H1 (cell line): ENCODE measurements around the gene PRSS22. TPM values are rescaled to one million over a fixed set of nuclear protein-coding genes. Genes with fewer than 3 reads are reported as not detected.

Experiments
- CTCF ChIA-PET: fragments of 300-600 bp; sonication (Branson Sonifier 250); formaldehyde crosslinking; loops from one replicate; lab custom pipeline; 2021; ENCODE audit not compliant: partially characterized antibody; lab: Charles Lee
- POLR2A ChIA-PET: fragments of 300-600 bp; sonication (Branson Sonifier 250); formaldehyde crosslinking; loops from one replicate; lab custom pipeline; 2021; ENCODE audit warnings: inconsistent platforms; ENCODE audit not compliant: partially characterized antibody; lab: Charles Lee
- DNase-seq, 2 experiments: peaks; one replicate each; pipeline versions ENCODE4 v3.0.0 to v3.0.0-alpha.2; 2010 to 2022; ENCODE audit warnings: low spot score in 2 of 2, low read depth in 1 of 2, mixed read lengths in 1 of 2
- FAIRE-seq: peaks from 2 replicates; lab custom pipeline; 2011; peaks lifted over from hg19 to GRCh38; lab: Jason Lieb, UNC
- H2AFZ ChIP-seq: 2 replicates; pipeline ENCODE4 v1.8.1; 2012; ENCODE audit warnings: low read length, inconsistent platforms
- H2AK5ac ChIP-seq: 2 replicates; pipeline ENCODE4 v1.6.1; 2013; ENCODE audit warnings: low read depth, low read length
- H2BK120ac ChIP-seq: replicated peaks from 2 replicates; pipeline ENCODE3; 2013; ENCODE audit warnings: low read depth, low read length, inconsistent platforms
- H2BK12ac ChIP-seq: 2 replicates; pipeline ENCODE4 v1.6.1; 2013; ENCODE audit warnings: low read depth, low read length
- H2BK15ac ChIP-seq: 2 replicates; pipeline ENCODE4 v1.6.1; 2013; ENCODE audit warnings: low read length
- H2BK20ac ChIP-seq: 2 replicates; pipeline ENCODE4 v1.6.1; 2013; ENCODE audit warnings: low read length
- H2BK5ac ChIP-seq: 2 replicates; pipeline ENCODE4 v1.6.1; 2013; ENCODE audit warnings: low read depth, low read length
- H3K14ac ChIP-seq: 2 replicates; pipeline ENCODE4 v1.6.1; 2013; ENCODE audit warnings: inconsistent platforms; ENCODE audit not compliant: insufficient read length
- H3K18ac ChIP-seq: 2 replicates; pipeline ENCODE4 v1.6.1; 2013; ENCODE audit warnings: low read length; ENCODE audit errors: extremely low read depth
- H3K23ac ChIP-seq: 2 replicates; pipeline ENCODE4 v1.6.1; 2013; ENCODE audit warnings: inconsistent platforms; ENCODE audit not compliant: insufficient read length
- H3K23me2 ChIP-seq: 2 replicates; pipeline ENCODE4 v1.6.1; 2013; ENCODE audit warnings: low read depth, low read length
- H3K27ac ChIP-seq: 2 replicates; pipeline ENCODE4 v1.6.1; 2011; ENCODE audit warnings: low read depth, low read length, inconsistent platforms
- H3K27me3 ChIP-seq, 4 experiments: replicated peaks in 1 of 4; 1 replicate in 1 of 4; 2 replicates in 3 of 4; pipeline versions ENCODE4 v1.6.1 to v1.8.1; 2011 to 2013; ENCODE audit warnings: low read length in 3 of 4, mild to moderate bottlenecking in 3 of 4, inconsistent platforms in 2 of 4, mixed read lengths in 2 of 4, moderate library complexity in 1 of 4; ENCODE audit not compliant: control insufficient read depth in 3 of 4, insufficient read depth in 3 of 4; ENCODE audit errors: extremely low read depth in 1 of 4
- H3K36me3 ChIP-seq, 4 experiments: 2 replicates each; pipeline versions ENCODE4 v1.6.1 to v1.8.1; 2011 to 2013; ENCODE audit warnings: mild to moderate bottlenecking in 4 of 4, low read length in 3 of 4, moderate library complexity in 2 of 4, control low read depth in 1 of 4, inconsistent platforms in 1 of 4; ENCODE audit not compliant: insufficient read depth in 4 of 4, control insufficient read depth in 2 of 4
- H3K4ac ChIP-seq: replicated peaks from 2 replicates; pipeline ENCODE3; 2013; ENCODE audit warnings: low read length, low read depth, mixed read lengths, inconsistent platforms; ENCODE audit not compliant: insufficient read length
- H3K4me1 ChIP-seq, 4 experiments: replicated peaks in 1 of 4; 1 replicate in 1 of 4; 2 replicates in 3 of 4; pipeline versions ENCODE4 v1.6.1 to v1.8.1; 2011 to 2013; ENCODE audit warnings: low read length in 3 of 4, inconsistent platforms in 2 of 4, mixed read lengths in 1 of 4; ENCODE audit not compliant: insufficient read depth in 4 of 4, control insufficient read depth in 3 of 4
- H3K4me2 ChIP-seq, 2 experiments: 2 replicates each; pipeline versions ENCODE4 v1.6.1 to v1.8.1; 2011 to 2013; ENCODE audit warnings: low read depth in 2 of 2, low read length in 2 of 2, control low read depth in 1 of 2, inconsistent platforms in 1 of 2, mild to moderate bottlenecking in 1 of 2; ENCODE audit not compliant: insufficient read depth in 1 of 2
- H3K4me3 ChIP-seq, 4 experiments: fragments of 200-600, 300-600 bp in 1 of 4; sonication (generic), shearing (Covaris generic), sonication (Bioruptor Twin) in 1 of 4; 2 replicates each; pipeline versions ENCODE4 v1.5.1 to v1.8.1; 2011 to 2016; ENCODE audit warnings: low read length in 4 of 4, low read depth in 3 of 4, control low read depth in 2 of 4, inconsistent platforms in 2 of 4, mild to moderate bottlenecking in 2 of 4, mixed read lengths in 1 of 4, moderate library complexity in 1 of 4; ENCODE audit not compliant: insufficient read depth in 2 of 4; ENCODE audit errors: extremely low read depth in 1 of 4
- H3K56ac ChIP-seq: replicated peaks from 2 replicates; pipeline ENCODE3; 2013; ENCODE audit warnings: low read depth, mild to moderate bottlenecking, mixed read lengths, low read length, inconsistent platforms; ENCODE audit not compliant: insufficient read length
- H3K79me1 ChIP-seq: 2 replicates; pipeline ENCODE4 v1.6.1; 2013; ENCODE audit warnings: low read depth, low read length, control low read depth
- H3K79me2 ChIP-seq, 2 experiments: 2 replicates each; pipeline versions ENCODE4 v1.6.1 to v1.8.1; 2012 to 2013; ENCODE audit warnings: low read length in 2 of 2, mild to moderate bottlenecking in 2 of 2, inconsistent platforms in 1 of 2; ENCODE audit not compliant: insufficient read depth in 2 of 2, control insufficient read depth in 1 of 2
- H3K9ac ChIP-seq, 4 experiments: replicated peaks in 1 of 4; 1 replicate in 1 of 4; 2 replicates in 3 of 4; pipeline versions ENCODE4 v1.6.1 to v1.8.1; 2011 to 2013; ENCODE audit warnings: low read depth in 3 of 4, low read length in 3 of 4, control low read depth in 2 of 4, mild to moderate bottlenecking in 2 of 4, moderate library complexity in 2 of 4, inconsistent platforms in 1 of 4; ENCODE audit errors: extremely low read depth in 1 of 4
- H3K9me3 ChIP-seq, 2 experiments: 2 replicates each; pipeline versions ENCODE4 v1.6.1 to v1.8.1; 2012 to 2013; ENCODE audit warnings: mild to moderate bottlenecking in 2 of 2, moderate library complexity in 2 of 2, control low read depth in 1 of 2, inconsistent platforms in 1 of 2, low read depth in 1 of 2, low read length in 1 of 2, mixed read lengths in 1 of 2; ENCODE audit not compliant: insufficient read depth in 2 of 2
- H4K20me1 ChIP-seq, 2 experiments: replicated peaks in 1 of 2; 2 replicates each; pipeline versions ENCODE3 to v1.8.1; 2011 to 2013; ENCODE audit warnings: inconsistent platforms in 2 of 2, low read length in 2 of 2, mild to moderate bottlenecking in 1 of 2; ENCODE audit not compliant: insufficient read depth in 2 of 2, control insufficient read depth in 1 of 2
- H4K5ac ChIP-seq: 2 replicates; pipeline ENCODE4 v1.6.1; 2013; ENCODE audit warnings: low read length, low read depth, mixed read lengths, inconsistent platforms; ENCODE audit not compliant: insufficient read length
- H4K8ac ChIP-seq: 2 replicates; pipeline ENCODE4 v1.8.0; 2013; ENCODE audit warnings: mild to moderate bottlenecking, moderate library complexity, low read length, inconsistent platforms; ENCODE audit not compliant: insufficient read depth; ENCODE audit errors: extremely low read depth
- H4K91ac ChIP-seq: replicated peaks from 2 replicates; pipeline ENCODE3; 2013; ENCODE audit warnings: low read length, mixed read lengths, inconsistent platforms; ENCODE audit not compliant: insufficient read length
- CBX8 ChIP-seq: fragments of 300-800, 300-1000 bp; sonication (generic); IDR thresholded peaks from 2 replicates; pipeline ENCODE4 v1.7.1; 2016; ENCODE audit warnings: low read depth, low read length, borderline replicate concordance
- CEBPB ChIP-seq: IDR thresholded peaks from 2 replicates; pipeline ENCODE4 v1.6.1; 2012; ENCODE audit warnings: low read depth, low read length
- CHD2 ChIP-seq: IDR thresholded peaks from 2 replicates; pipeline ENCODE4 v1.6.1; 2012; ENCODE audit warnings: low read length, improper control_type of control experiment
- CREB1 ChIP-seq: IDR thresholded peaks from 2 replicates; pipeline ENCODE4 v1.6.1; 2012; ENCODE audit warnings: inconsistent platforms
- EGR1 ChIP-seq: IDR thresholded peaks from 2 replicates; pipeline ENCODE4 v1.6.1; 2011; ENCODE audit warnings: low read depth, low read length, borderline replicate concordance
- GABPA ChIP-seq: IDR thresholded peaks from 2 replicates; pipeline ENCODE4 v1.6.1; 2011; ENCODE audit warnings: mild to moderate bottlenecking, low read length, moderate library complexity, borderline replicate concordance; ENCODE audit not compliant: insufficient read depth
- MAFK ChIP-seq: IDR thresholded peaks from 2 replicates; pipeline ENCODE4 v1.6.1; 2012; ENCODE audit warnings: low read depth, mild to moderate bottlenecking, improper control_type of control experiment, low read length
- POU5F1 ChIP-seq: IDR thresholded peaks from 2 replicates; pipeline ENCODE4 v1.6.1; 2011; ENCODE audit warnings: low read depth, mild to moderate bottlenecking, low read length, moderate library complexity
- RNF2 ChIP-seq: fragments of 200-900, 300-1000 bp; sonication (generic); IDR thresholded peaks from 2 replicates; pipeline ENCODE4 v1.7.1; 2016; ENCODE audit warnings: borderline replicate concordance, low read depth, mild to moderate bottlenecking, antibody characterized with exemption, low read length; ENCODE audit not compliant: poor library complexity, severe bottlenecking; ENCODE audit errors: missing control alignments
- RXRA ChIP-seq: IDR thresholded peaks from 2 replicates; pipeline ENCODE4 v1.6.1; 2011; ENCODE audit warnings: low read depth, mild to moderate bottlenecking, low read length, moderate library complexity; ENCODE audit not compliant: insufficient read depth
- SP2 ChIP-seq: IDR thresholded peaks from 2 replicates; pipeline ENCODE4 v1.6.1; 2012; ENCODE audit warnings: mild to moderate bottlenecking, low read length, inconsistent platforms
- SP4 ChIP-seq: IDR thresholded peaks from 2 replicates; pipeline ENCODE4 v1.6.1; 2012; ENCODE audit warnings: low read length, inconsistent platforms
- SUZ12 ChIP-seq: fragments of 200-600 bp; sonication (generic); IDR thresholded peaks from 2 replicates; pipeline ENCODE4 v1.6.1; 2012; ENCODE audit warnings: mild to moderate bottlenecking, inconsistent platforms, low read length, moderate library complexity, mixed read lengths
- TAF1 ChIP-seq: IDR thresholded peaks from 2 replicates; pipeline ENCODE4 v1.6.1; 2011; ENCODE audit warnings: mild to moderate bottlenecking, low read depth, low read length
- TCF12 ChIP-seq: IDR thresholded peaks from 2 replicates; pipeline ENCODE4 v1.6.1; 2011; ENCODE audit warnings: low read depth, mild to moderate bottlenecking, low read length
- TEAD4 ChIP-seq: IDR thresholded peaks from 2 replicates; pipeline ENCODE4 v1.6.1; 2012; ENCODE audit warnings: low read depth, low read length, inconsistent platforms, mixed read lengths
- WGBS, 2 experiments: shearing (Covaris generic) in 1 of 2; methylation state at CpG; one replicate each; pipeline versions ENCODE4 v1.1.6 to v1.1.7; 2013 to 2015; ENCODE audit warnings: low lambda C conversion rate in 2 of 2, mixed read lengths in 2 of 2, inconsistent platforms in 1 of 2, low coverage in 1 of 2, missing lambda C conversion rate in 1 of 2; ENCODE audit not compliant: insufficient replicate concordance in 2 of 2, insufficient coverage in 1 of 2, insufficient read length in 1 of 2; ENCODE audit errors: extremely low coverage in 1 of 2, missing lambda C conversion rate in 1 of 2; 5-methylcytosine and 5-hydroxymethylcytosine counted together
- polyA plus RNA-seq, 7 experiments: library from polyadenylated mRNA; depleted of rRNA in 3 of 7; stranded (reverse) in 5 of 7; unstranded in 2 of 7; fragments of >200 nt in 5 of 7; fragments of 200-250 nt in 2 of 7; gene quantifications; 1 replicate in 5 of 7; 2 replicates in 1 of 7; 4 replicates in 1 of 7; pipeline versions ENCODE4 v1.2.1 to v1.2.3, GENCODE V29; 2011 to 2013; ENCODE audit warnings: missing spikeins in 2 of 7, mixed read lengths in 2 of 7
- total RNA-seq: library from RNA; stranded (reverse); fragmentation: NEBNext Ultra II Directional; extraction: Animal tissue kit (Norgen Biotek cat#: 25700); gene quantifications from 2 replicates; pipeline ENCODE4 v1.2.1, GENCODE V29; 2021

Gene PRSS22
- total and polyA plus RNA-seq, 2 of the 8 experiments (the other 6 are each of a cell fraction or from before 2014, with no cell fraction given) = 4.0 to 4.4 TPM

- H3K4me1 ChIP-seq = peaks cover 0 to 3% (median 2%) of the 10 kb centered on the region in 4 experiments; a peak in 3 of 7 replicates
- H3K79me2 ChIP-seq = no peaks in the 10 kb centered on the region
- no peaks in the 10 kb centered on the region for H3K9me3 ChIP-seq
- no peak overlapping the region for H2BK5ac ChIP-seq
- H4K8ac ChIP-seq = no peak overlapping the region
- no peaks in the 10 kb centered on the region for H3K79me1 ChIP-seq
- H3K23ac ChIP-seq = no peak overlapping the region
- no peaks in the 10 kb centered on the region for H3K36me3 ChIP-seq
- no peak overlapping the region for H4K91ac ChIP-seq
- POLR2A ChIA-PET = no interaction called here
- H4K20me1 ChIP-seq = no peaks in the 10 kb centered on the region
- H3K9ac ChIP-seq = no peak overlapping the region
- DNase-seq (no peak), FAIRE-seq (no peak)
- H3K27ac ChIP-seq = no peak overlapping the region
- H3K4ac ChIP-seq = no peak overlapping the region
- no peaks in the 10 kb centered on the region for H3K23me2 ChIP-seq
- H3K27me3 ChIP-seq = peaks cover 0 to 6% (median 4%) of the 10 kb centered on the region in 4 experiments; a peak in 4 of 7 replicates
- H3K4me3 ChIP-seq = no peak overlapping the region
- 91% methylated on average over 6 of the region's 8 CpGs; no CpG with 5 or more reads in 1 of the 2 experiments for WGBS, 2 experiments
- H4K5ac ChIP-seq = no peak overlapping the region
- CTCF ChIA-PET = interaction anchor here (1.1 to 4.9 kb wide), 8 partner anchors 11 to 127 kb away, joined by 3 to 49 read pairs (median 4); no protein-coding TSS in a partner anchor
- no peak overlapping the region for H2AK5ac ChIP-seq
- no peak overlapping the region for H2AFZ ChIP-seq
- H2BK12ac ChIP-seq = no peak overlapping the region
- H3K18ac ChIP-seq = no peak overlapping the region
- H2BK20ac ChIP-seq = no peak overlapping the region
- H2BK120ac ChIP-seq = no peak overlapping the region
- H3K56ac ChIP-seq = no peak overlapping the region
- H2BK15ac ChIP-seq = no peak overlapping the region
- no peak overlapping the region for H3K4me2 ChIP-seq
- no peak overlapping the region for H3K14ac ChIP-seq
- no peak for TF ChIP-seq CREB1
- TF ChIP-seq CEBPB = no peak
- TF ChIP-seq GABPA = no peak
- TF ChIP-seq SP4 = no peak
- TF ChIP-seq RXRA = no peak
- TF ChIP-seq RNF2 = no peak
- TF ChIP-seq CHD2 = no peak
- TF ChIP-seq SP2 = no peak
- TF ChIP-seq EGR1 = no peak
- no peak for TF ChIP-seq MAFK
- TF ChIP-seq TEAD4 = no peak
- TF ChIP-seq CBX8 = no peak
- TF ChIP-seq TAF1 = no peak
- TF ChIP-seq TCF12 = no peak
- TF ChIP-seq SUZ12 = no peak
- TF ChIP-seq POU5F1 = no peak
These were observed 14.4 kb downstream of the PRSS22 start for GRCh38 chr16:2843526-2843925.
